H1 (cell line): ENCODE measurements around the gene FLVCR1. TPM values are rescaled to one million over a fixed set of nuclear protein-coding genes. Genes with fewer than 3 reads are reported as not detected.
A peak's percentile ranks its signal among the peaks of the same experiment; 100 is the strongest.
"Not testable (repeated sequence)": the region's sequence is repeated elsewhere in the genome, so short reads cannot be mapped to it uniquely, and the experiment has no call there.

ENCODE experiments used
- CTCF ChIA-PET: fragments of 300-600 bp; sonication (Branson Sonifier 250); formaldehyde crosslinking; loops from one replicate; lab custom pipeline; 2021; ENCODE audit not compliant: partially characterized antibody; lab: Charles Lee
- POLR2A ChIA-PET: fragments of 300-600 bp; sonication (Branson Sonifier 250); formaldehyde crosslinking; loops from one replicate; lab custom pipeline; 2021; ENCODE audit warnings: inconsistent platforms; ENCODE audit not compliant: partially characterized antibody; lab: Charles Lee
- DNase-seq, 2 experiments: peaks; one replicate each; pipeline versions ENCODE4 v3.0.0 to v3.0.0-alpha.2; 2010 to 2022; ENCODE audit warnings: low spot score in 2 of 2, low read depth in 1 of 2, mixed read lengths in 1 of 2
- FAIRE-seq: peaks from 2 replicates; lab custom pipeline; 2011; peaks lifted over from hg19 to GRCh38; lab: Jason Lieb, UNC
- H2AFZ ChIP-seq: 2 replicates; pipeline ENCODE4 v1.8.1; 2012; ENCODE audit warnings: low read length, inconsistent platforms
- H2AK5ac ChIP-seq: 2 replicates; pipeline ENCODE4 v1.6.1; 2013; ENCODE audit warnings: low read depth, low read length
- H2BK120ac ChIP-seq: replicated peaks from 2 replicates; pipeline ENCODE3; 2013; ENCODE audit warnings: low read depth, low read length, inconsistent platforms
- H2BK12ac ChIP-seq: 2 replicates; pipeline ENCODE4 v1.6.1; 2013; ENCODE audit warnings: low read depth, low read length
- H2BK15ac ChIP-seq: 2 replicates; pipeline ENCODE4 v1.6.1; 2013; ENCODE audit warnings: low read length
- H2BK20ac ChIP-seq: 2 replicates; pipeline ENCODE4 v1.6.1; 2013; ENCODE audit warnings: low read length
- H2BK5ac ChIP-seq: 2 replicates; pipeline ENCODE4 v1.6.1; 2013; ENCODE audit warnings: low read depth, low read length
- H3K14ac ChIP-seq: 2 replicates; pipeline ENCODE4 v1.6.1; 2013; ENCODE audit warnings: inconsistent platforms; ENCODE audit not compliant: insufficient read length
- H3K18ac ChIP-seq: 2 replicates; pipeline ENCODE4 v1.6.1; 2013; ENCODE audit warnings: low read length; ENCODE audit errors: extremely low read depth
- H3K23ac ChIP-seq: 2 replicates; pipeline ENCODE4 v1.6.1; 2013; ENCODE audit warnings: inconsistent platforms; ENCODE audit not compliant: insufficient read length
- H3K23me2 ChIP-seq: 2 replicates; pipeline ENCODE4 v1.6.1; 2013; ENCODE audit warnings: low read depth, low read length
- H3K27ac ChIP-seq: 2 replicates; pipeline ENCODE4 v1.6.1; 2011; ENCODE audit warnings: low read depth, low read length, inconsistent platforms
- H3K27me3 ChIP-seq, 4 experiments: replicated peaks in 1 of 4; 1 replicate in 1 of 4; 2 replicates in 3 of 4; pipeline versions ENCODE4 v1.6.1 to v1.8.1; 2011 to 2013; ENCODE audit warnings: low read length in 3 of 4, mild to moderate bottlenecking in 3 of 4, inconsistent platforms in 2 of 4, mixed read lengths in 2 of 4, moderate library complexity in 1 of 4; ENCODE audit not compliant: control insufficient read depth in 3 of 4, insufficient read depth in 3 of 4; ENCODE audit errors: extremely low read depth in 1 of 4
- H3K36me3 ChIP-seq, 4 experiments: 2 replicates each; pipeline versions ENCODE4 v1.6.1 to v1.8.1; 2011 to 2013; ENCODE audit warnings: mild to moderate bottlenecking in 4 of 4, low read length in 3 of 4, moderate library complexity in 2 of 4, control low read depth in 1 of 4, inconsistent platforms in 1 of 4; ENCODE audit not compliant: insufficient read depth in 4 of 4, control insufficient read depth in 2 of 4
- H3K4ac ChIP-seq: replicated peaks from 2 replicates; pipeline ENCODE3; 2013; ENCODE audit warnings: low read length, low read depth, mixed read lengths, inconsistent platforms; ENCODE audit not compliant: insufficient read length
- H3K4me1 ChIP-seq, 4 experiments: replicated peaks in 1 of 4; 1 replicate in 1 of 4; 2 replicates in 3 of 4; pipeline versions ENCODE4 v1.6.1 to v1.8.1; 2011 to 2013; ENCODE audit warnings: low read length in 3 of 4, inconsistent platforms in 2 of 4, mixed read lengths in 1 of 4; ENCODE audit not compliant: insufficient read depth in 4 of 4, control insufficient read depth in 3 of 4
- H3K4me2 ChIP-seq, 2 experiments: 2 replicates each; pipeline versions ENCODE4 v1.6.1 to v1.8.1; 2011 to 2013; ENCODE audit warnings: low read depth in 2 of 2, low read length in 2 of 2, control low read depth in 1 of 2, inconsistent platforms in 1 of 2, mild to moderate bottlenecking in 1 of 2; ENCODE audit not compliant: insufficient read depth in 1 of 2
- H3K4me3 ChIP-seq, 4 experiments: fragments of 200-600, 300-600 bp in 1 of 4; sonication (generic), shearing (Covaris generic), sonication (Bioruptor Twin) in 1 of 4; 2 replicates each; pipeline versions ENCODE4 v1.5.1 to v1.8.1; 2011 to 2016; ENCODE audit warnings: low read length in 4 of 4, low read depth in 3 of 4, control low read depth in 2 of 4, inconsistent platforms in 2 of 4, mild to moderate bottlenecking in 2 of 4, mixed read lengths in 1 of 4, moderate library complexity in 1 of 4; ENCODE audit not compliant: insufficient read depth in 2 of 4; ENCODE audit errors: extremely low read depth in 1 of 4
- H3K56ac ChIP-seq: replicated peaks from 2 replicates; pipeline ENCODE3; 2013; ENCODE audit warnings: low read depth, mild to moderate bottlenecking, mixed read lengths, low read length, inconsistent platforms; ENCODE audit not compliant: insufficient read length
- H3K79me1 ChIP-seq: 2 replicates; pipeline ENCODE4 v1.6.1; 2013; ENCODE audit warnings: low read depth, low read length, control low read depth
- H3K79me2 ChIP-seq, 2 experiments: 2 replicates each; pipeline versions ENCODE4 v1.6.1 to v1.8.1; 2012 to 2013; ENCODE audit warnings: low read length in 2 of 2, mild to moderate bottlenecking in 2 of 2, inconsistent platforms in 1 of 2; ENCODE audit not compliant: insufficient read depth in 2 of 2, control insufficient read depth in 1 of 2
- H3K9ac ChIP-seq, 4 experiments: replicated peaks in 1 of 4; 1 replicate in 1 of 4; 2 replicates in 3 of 4; pipeline versions ENCODE4 v1.6.1 to v1.8.1; 2011 to 2013; ENCODE audit warnings: low read depth in 3 of 4, low read length in 3 of 4, control low read depth in 2 of 4, mild to moderate bottlenecking in 2 of 4, moderate library complexity in 2 of 4, inconsistent platforms in 1 of 4; ENCODE audit errors: extremely low read depth in 1 of 4
- H3K9me3 ChIP-seq, 2 experiments: 2 replicates each; pipeline versions ENCODE4 v1.6.1 to v1.8.1; 2012 to 2013; ENCODE audit warnings: mild to moderate bottlenecking in 2 of 2, moderate library complexity in 2 of 2, control low read depth in 1 of 2, inconsistent platforms in 1 of 2, low read depth in 1 of 2, low read length in 1 of 2, mixed read lengths in 1 of 2; ENCODE audit not compliant: insufficient read depth in 2 of 2
- H4K20me1 ChIP-seq, 2 experiments: replicated peaks in 1 of 2; 2 replicates each; pipeline versions ENCODE3 to v1.8.1; 2011 to 2013; ENCODE audit warnings: inconsistent platforms in 2 of 2, low read length in 2 of 2, mild to moderate bottlenecking in 1 of 2; ENCODE audit not compliant: insufficient read depth in 2 of 2, control insufficient read depth in 1 of 2
- H4K5ac ChIP-seq: 2 replicates; pipeline ENCODE4 v1.6.1; 2013; ENCODE audit warnings: low read length, low read depth, mixed read lengths, inconsistent platforms; ENCODE audit not compliant: insufficient read length
- H4K8ac ChIP-seq: 2 replicates; pipeline ENCODE4 v1.8.0; 2013; ENCODE audit warnings: mild to moderate bottlenecking, moderate library complexity, low read length, inconsistent platforms; ENCODE audit not compliant: insufficient read depth; ENCODE audit errors: extremely low read depth
- H4K91ac ChIP-seq: replicated peaks from 2 replicates; pipeline ENCODE3; 2013; ENCODE audit warnings: low read length, mixed read lengths, inconsistent platforms; ENCODE audit not compliant: insufficient read length
- CEBPB ChIP-seq: IDR thresholded peaks from 2 replicates; pipeline ENCODE4 v1.6.1; 2012; ENCODE audit warnings: low read depth, low read length
- WGBS, 2 experiments: shearing (Covaris generic) in 1 of 2; methylation state at CpG; one replicate each; pipeline versions ENCODE4 v1.1.6 to v1.1.7; 2013 to 2015; ENCODE audit warnings: low lambda C conversion rate in 2 of 2, mixed read lengths in 2 of 2, inconsistent platforms in 1 of 2, low coverage in 1 of 2, missing lambda C conversion rate in 1 of 2; ENCODE audit not compliant: insufficient replicate concordance in 2 of 2, insufficient coverage in 1 of 2, insufficient read length in 1 of 2; ENCODE audit errors: extremely low coverage in 1 of 2, missing lambda C conversion rate in 1 of 2; 5-methylcytosine and 5-hydroxymethylcytosine counted together
- polyA plus RNA-seq, 7 experiments: library from polyadenylated mRNA; depleted of rRNA in 3 of 7; stranded (reverse) in 5 of 7; unstranded in 2 of 7; fragments of >200 nt in 5 of 7; fragments of 200-250 nt in 2 of 7; gene quantifications; 1 replicate in 5 of 7; 2 replicates in 1 of 7; 4 replicates in 1 of 7; pipeline versions ENCODE4 v1.2.1 to v1.2.3, GENCODE V29; 2011 to 2013; ENCODE audit warnings: missing spikeins in 2 of 7, mixed read lengths in 2 of 7
- total RNA-seq: library from RNA; stranded (reverse); fragmentation: NEBNext Ultra II Directional; extraction: Animal tissue kit (Norgen Biotek cat#: 25700); gene quantifications from 2 replicates; pipeline ENCODE4 v1.2.1, GENCODE V29; 2021

The FLVCR1 gene
- total and polyA plus RNA-seq, 2 of the 8 experiments (the other 6 are each of a cell fraction or from before 2014, with no cell fraction given), result 31.8 to 75.7 TPM

DNA sequence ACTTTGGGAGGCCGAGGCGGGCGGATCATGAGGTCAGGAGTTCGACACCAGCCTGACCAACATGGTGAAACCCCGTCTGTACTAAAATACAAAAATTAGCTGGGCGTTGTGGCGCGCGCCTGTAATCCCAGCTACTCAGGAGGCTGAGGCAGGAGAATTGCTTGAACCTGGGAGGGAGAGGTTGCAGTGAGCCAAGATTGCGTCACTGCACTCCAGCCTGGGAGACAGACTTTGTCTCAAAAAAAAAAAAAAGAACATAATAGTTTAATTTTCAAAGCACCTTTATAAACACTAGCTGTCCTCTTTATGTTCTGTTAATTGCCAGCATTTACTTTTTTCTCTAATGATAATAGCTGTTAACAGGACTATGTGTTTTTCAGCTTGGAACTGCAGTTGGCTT lies 5.3 kb downstream of the FLVCR1 start:
- H2AFZ ChIP-seq, H3K23me2 ChIP-seq, H2BK120ac ChIP-seq, H3K27ac ChIP-seq, H4K91ac ChIP-seq, H3K9me3 ChIP-seq, H2BK20ac ChIP-seq, H4K5ac ChIP-seq, H2BK5ac ChIP-seq, H2BK15ac ChIP-seq, H2AK5ac ChIP-seq, H3K56ac ChIP-seq, DNase-seq, H3K23ac ChIP-seq, H3K9ac ChIP-seq, H3K27me3 ChIP-seq, H3K79me1 ChIP-seq, FAIRE-seq, H2BK12ac ChIP-seq, H3K4me1 ChIP-seq, H3K18ac ChIP-seq, H4K8ac ChIP-seq, H3K14ac ChIP-seq, H3K4ac ChIP-seq: not testable (repeated sequence)
- Histone ChIP-seq H3K36me3 (peaks cover 6 to 67% (median 28%) of the 10 kb centered on the region in 4 experiments; a peak in 6 of 8 replicates), H3K4me3 (peak overlapping the region in 1 of 4 experiments; percentile 57; a peak in 2 of 8 replicates), H3K79me2 (peaks cover 33 to 87% of the 10 kb centered on the region in 2 experiments), H3K4me2 (peak overlapping the region; percentile 13 to 36; a peak in 2 of 4 replicates), H4K20me1 (peaks cover 11 to 23% of the 10 kb centered on the region in 2 experiments)
- TF ChIP-seq CEBPB, result 0 out of 2 replicates have a peak, but pooled peaks have one; percentile 14
- ChIA-PET CTCF (interaction anchor here (0.6 to 1.2 kb wide), 5 partner anchors 58 to 114 kb away, joined by 3 to 5 read pairs (median 3); no protein-coding TSS in a partner anchor), POLR2A (interaction anchor here (0.8 to 8.1 kb wide), 6 partner anchors 10 to 140 kb away, joined by 3 to 67 read pairs (median 6); no protein-coding TSS in a partner anchor)
- WGBS, 2 experiments, result 77% methylated on average over 9 of the region's 10 CpGs; no CpG with 5 or more reads in 1 of the 2 experiments
